ENCODE data around the gene ACACA.

Gene ACACA

GRCh38 chr17:37286430-37286829, 120.2 kb downstream of the ACACA start:
- DNase-seq, result no peak

DNA sequence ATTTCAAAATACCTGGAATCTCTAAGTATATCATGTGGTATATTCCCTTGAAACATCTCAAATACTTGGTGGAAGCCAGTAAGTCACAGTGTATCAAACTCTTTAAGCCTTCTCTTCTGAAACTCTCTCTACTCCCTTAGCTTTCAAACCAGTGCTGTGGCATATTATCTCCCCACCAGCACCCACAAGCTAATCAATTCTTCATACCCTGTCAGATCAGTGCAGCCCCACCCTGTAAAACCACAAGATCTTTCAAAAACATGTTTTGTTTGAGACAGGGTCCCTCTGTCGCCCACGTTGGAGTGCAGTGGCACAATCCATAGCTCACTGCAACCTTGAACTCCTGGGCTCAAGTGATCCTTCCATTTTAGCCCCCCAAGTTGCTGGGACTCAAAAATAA, 122.4 kb downstream of the ACACA start:
- DNase-seq, result no peak

DNA sequence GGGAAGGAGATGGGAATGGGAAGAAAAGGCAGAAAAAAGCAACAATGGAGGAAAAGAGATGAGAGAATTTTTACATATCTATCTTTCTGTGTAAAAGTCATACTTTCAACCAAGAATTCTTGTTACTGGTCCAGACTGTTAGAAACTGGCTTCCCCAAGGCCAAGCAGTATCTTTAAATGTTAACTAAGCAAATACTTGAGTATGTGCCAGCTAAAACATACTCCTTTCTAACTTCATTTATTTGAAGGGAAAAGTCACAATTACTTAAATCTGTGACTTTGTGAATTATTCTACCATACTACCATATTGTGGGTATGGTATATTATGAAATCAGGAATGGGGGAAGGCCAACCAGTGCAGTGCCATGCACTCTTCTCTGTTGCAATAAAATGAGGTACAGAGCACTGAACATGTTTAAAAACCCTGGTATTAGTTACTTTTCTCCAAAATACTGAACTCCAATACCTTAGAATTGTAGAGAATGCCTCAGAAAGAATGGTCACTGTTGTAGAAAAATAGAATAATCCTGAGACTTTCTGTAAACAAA, 123.1 kb downstream of the ACACA start:
- DNase-seq, result no peak

GRCh38 chr17:37280841-37281240, 125.8 kb downstream of the ACACA start:
- DNase-seq, result no peak

- no peak for DNase-seq
Observed at GRCh38 chr17:37278247-37278894, 128.3 kb downstream of the ACACA start.

GRCh38 chr17:37276475-37276874, 130.2 kb downstream of the ACACA start:
- DNase-seq, result no peak

DNA sequence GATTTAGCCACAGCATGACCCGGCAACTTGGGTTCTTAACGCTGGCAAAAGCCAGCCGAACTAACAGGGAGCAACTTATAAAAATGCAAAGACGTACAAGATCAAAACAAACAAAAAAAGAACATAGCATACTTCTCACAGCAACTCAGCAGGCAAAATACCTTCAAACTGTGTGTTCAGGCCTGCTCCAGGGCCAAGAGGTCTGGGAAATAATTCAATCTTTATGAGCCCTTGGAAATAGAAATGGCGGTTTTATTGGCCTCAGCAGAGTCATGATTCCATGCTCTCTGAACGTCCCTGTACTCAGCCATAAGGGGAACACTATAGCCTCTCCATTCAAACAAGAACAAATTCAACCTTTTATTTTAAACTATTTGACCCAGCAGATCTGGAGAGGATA, 132.2 kb downstream of the ACACA start:
- DNase-seq, result no peak

- no peak for DNase-seq
Observed at GRCh38 chr17:37273409-37274051, 133.1 kb downstream of the ACACA start.

GRCh38 chr17:37265446-37266173, 141.0 kb downstream of the ACACA start:
- no peak for DNase-seq

GRCh38 chr17:37261286-37261685, 145.3 kb downstream of the ACACA start:
- DNase-seq, result no peak

GRCh38 chr17:37259030-37259735, 147.5 kb downstream of the ACACA start:
- no peak for DNase-seq

DNA sequence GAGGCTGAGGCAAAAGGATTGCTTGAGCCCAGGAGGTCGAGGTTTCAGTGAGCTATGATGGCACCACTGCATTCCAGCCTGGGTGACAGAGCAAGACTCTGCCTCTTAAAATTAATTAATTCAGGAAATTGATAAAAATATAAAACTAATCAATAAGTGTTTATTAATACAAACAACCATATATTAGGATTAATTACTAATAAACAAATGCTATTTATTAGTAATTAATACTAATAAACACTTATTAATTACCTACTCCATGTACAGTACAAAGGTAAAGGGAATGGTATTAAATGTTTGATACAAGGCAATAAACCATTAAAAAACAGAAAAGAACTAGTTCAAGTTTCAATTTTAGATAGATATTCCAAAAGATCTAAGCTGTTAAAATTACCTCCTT, 150.0 kb downstream of the ACACA start:
- no peak for DNase-seq

- DNase-seq, result no peak
Observed at GRCh38 chr17:37255432-37255831, 151.2 kb downstream of the ACACA start.

DNA sequence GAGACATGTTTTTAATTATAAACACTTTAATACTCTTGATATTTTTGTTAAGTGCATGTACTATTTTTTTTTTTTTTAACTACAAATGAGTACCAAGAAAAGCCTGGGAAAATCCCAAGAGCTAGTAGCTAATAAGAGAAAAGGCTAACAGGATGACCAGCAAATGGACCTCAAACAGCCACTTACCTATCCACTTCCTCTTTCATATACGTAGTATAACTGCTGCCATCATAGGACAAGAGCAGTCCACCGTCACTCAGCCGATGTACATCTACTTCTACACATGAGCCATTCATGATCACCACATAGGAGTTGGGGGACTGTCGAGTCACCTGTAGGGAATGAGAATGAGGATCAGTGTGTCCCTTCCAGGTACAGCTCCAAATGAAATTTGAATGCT, 158.8 kb downstream of the ACACA start:
- DNase-seq, result no peak

- no peak for DNase-seq
Observed at GRCh38 chr17:37246085-37246484, 160.6 kb downstream of the ACACA start.

GRCh38 chr17:37240381-37240780, 166.3 kb downstream of the ACACA start:
- no peak for DNase-seq

DNA sequence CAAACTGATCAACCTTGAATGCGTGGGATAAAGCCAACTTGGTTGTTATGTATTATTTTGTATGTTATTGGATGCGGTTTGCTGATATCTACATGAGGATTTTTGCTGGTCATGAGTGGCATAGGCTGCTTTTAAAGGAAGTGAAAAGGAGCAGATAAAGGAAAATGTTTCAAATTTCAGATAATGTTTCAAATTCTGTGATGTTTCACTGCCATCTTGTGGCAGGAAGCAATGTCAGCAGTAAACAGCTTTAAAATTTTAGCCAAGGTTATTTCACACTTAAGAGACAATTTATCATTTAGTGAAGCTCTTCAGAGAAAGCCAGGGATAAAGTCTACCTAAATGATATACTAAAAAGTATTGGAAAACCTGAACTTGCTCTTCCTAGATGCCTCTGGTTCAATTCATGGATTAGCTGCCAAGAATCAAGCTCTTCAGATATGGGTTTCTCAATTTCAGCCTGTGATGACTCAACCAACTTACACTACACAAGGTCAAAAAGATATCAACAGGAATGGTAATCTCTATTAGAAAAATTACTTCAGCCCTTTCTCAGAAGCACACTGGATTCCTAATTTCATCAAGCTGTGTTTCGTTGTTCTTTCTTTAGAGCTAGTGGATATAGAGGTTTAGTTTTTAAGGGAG, 166.8 kb downstream of the ACACA start:
- no peak for DNase-seq

DNA sequence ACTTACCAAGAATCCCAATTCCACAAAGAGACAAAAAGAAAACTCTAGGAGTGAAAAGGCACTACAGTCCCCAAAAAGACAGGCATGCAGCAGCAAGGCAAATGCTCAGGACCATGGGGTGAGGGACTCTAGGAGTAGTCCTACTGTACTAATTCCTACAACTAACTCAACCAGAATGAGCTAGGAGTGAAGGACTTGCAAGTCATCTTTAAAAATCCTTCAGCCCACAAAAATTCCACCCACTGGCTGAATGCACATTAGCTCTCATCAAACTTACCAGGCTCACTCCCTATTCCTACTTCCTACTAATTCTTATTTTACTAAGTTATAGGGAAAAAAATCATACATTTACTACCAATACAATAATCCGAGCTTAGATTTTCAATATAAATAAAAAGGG, 172.5 kb downstream of the ACACA start:
- DNase-seq, result no peak

GRCh38 chr17:37233036-37233435, 173.6 kb downstream of the ACACA start:
- no peak for DNase-seq

DNA sequence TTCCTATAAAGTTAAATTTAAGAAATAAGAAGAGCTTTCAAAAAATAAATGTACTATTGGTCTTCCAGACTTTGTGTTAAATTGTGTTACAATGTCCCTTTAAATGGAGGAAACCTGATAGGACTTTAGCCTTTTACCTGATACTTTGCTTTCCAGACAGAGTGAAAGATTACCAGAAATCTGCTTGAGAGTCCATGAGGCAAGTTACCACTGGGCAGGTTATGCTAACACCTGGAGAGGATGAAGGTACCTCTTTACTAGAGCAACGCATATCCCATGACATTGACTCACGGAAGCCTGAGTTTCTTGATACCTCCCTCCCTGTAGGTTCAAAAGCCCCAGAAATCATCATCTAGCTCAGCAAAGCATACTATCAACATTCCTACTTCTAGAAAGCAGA, 174.7 kb downstream of the ACACA start:
- DNase-seq, result no peak

DNA sequence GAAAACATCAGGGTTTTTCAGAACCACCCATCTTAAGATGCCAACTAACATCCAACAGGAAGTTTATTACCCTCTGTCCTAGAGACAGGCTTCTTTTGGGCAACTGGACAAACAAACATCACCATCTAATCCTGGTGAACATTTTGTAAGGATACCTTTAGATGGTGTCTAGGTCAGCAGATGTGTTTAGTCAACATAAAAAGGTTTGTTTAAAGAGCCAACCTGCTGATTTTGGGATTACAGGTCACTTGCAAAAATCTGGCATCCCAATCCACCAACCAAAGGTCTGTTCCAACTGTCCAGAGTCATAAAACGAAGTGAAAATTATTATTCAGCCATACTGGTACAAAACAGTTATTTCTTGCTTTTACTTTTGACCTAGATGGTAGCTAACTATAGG, 176.0 kb downstream of the ACACA start:
- no peak for DNase-seq

- DNase-seq, result no peak
Observed at GRCh38 chr17:37225465-37225864, 181.2 kb downstream of the ACACA start.

DNA sequence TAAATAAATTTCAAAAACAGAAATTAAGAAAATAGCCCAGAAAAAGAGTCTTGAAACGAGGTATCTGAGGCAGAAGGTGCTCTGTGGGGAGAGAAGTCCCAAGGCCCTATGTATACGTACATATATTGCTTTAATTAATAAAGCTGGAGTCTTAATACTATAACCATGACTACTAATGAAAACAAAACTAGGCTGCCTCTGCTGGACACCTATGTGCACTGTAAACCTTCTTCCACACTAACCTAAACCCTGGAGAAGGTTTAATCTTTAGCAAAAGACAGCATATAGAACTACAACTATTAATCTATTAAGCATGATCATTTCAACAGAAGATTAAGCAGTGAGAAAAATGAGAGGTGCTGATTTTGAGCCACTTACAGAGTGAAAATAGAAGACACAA, 184.8 kb downstream of the ACACA start:
- no peak for DNase-seq
